Stimulated activated naive CD8-positive, alpha-beta T cell treated with anti-CD3 and anti-CD28 coated beads, Interleukin-15, Interleukin-2, amounts not matched to agents 100 ng/mL and 50 ng/mL, for 24 hours (primary cell): Measurements from ENCODE around the gene ZBTB7C.

Source experiments
- H3K27ac Mint-ChIP-seq: one replicate; pipeline ENCODE4 v1.8.0; 2021; ENCODE audit warnings: mild to moderate bottlenecking, mixed read lengths
- H3K27me3 Mint-ChIP-seq: one replicate; pipeline ENCODE4 v1.8.0; 2021; ENCODE audit warnings: mixed read lengths
- H3K36me3 Mint-ChIP-seq: one replicate; pipeline ENCODE4 v1.8.0; 2021; ENCODE audit warnings: low read depth, mixed read lengths
- H3K4me1 Mint-ChIP-seq: one replicate; pipeline ENCODE4 v1.8.0; 2021; ENCODE audit warnings: low read depth, mixed read lengths
- H3K4me3 Mint-ChIP-seq: one replicate; pipeline ENCODE4 v1.8.0; 2021; ENCODE audit warnings: mild to moderate bottlenecking, mixed read lengths
- H3K9me3 Mint-ChIP-seq: one replicate; pipeline ENCODE4 v1.8.0; 2021; ENCODE audit warnings: mixed read lengths

ZBTB7C gene

DNA sequence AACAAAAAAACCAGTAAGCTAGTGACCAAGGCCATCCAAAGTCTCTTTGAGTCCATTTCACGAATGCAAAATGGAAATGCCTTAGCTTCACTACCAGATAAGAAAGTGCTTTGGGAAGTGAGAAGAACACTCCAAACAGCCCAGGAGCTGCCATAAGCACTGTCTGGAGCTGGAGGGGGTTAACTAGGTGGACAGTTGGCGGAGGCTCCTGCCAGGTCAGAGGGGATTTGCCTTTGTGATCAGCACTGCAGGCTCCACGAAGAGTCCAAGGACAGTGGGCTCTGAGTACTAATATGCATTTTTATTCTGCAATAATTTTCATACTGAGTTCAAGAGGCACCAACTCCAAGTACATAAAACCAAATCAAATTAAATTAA lies 245.5 kb downstream of the ZBTB7C start:
- Mint-ChIP-seq H3K27ac (no peak overlapping the region), H3K4me3 (no peak overlapping the region), H3K27me3 (peaks cover 23% of the 10 kb centered on the region), H3K36me3 (no peaks in the 10 kb centered on the region), H3K4me1 (peaks cover 5% of the 10 kb centered on the region), H3K9me3 (no peaks in the 10 kb centered on the region)

GRCh38 chr18:48162956-48163737 lies 246.0 kb downstream of the ZBTB7C start:
- H3K27ac Mint-ChIP-seq = no peak overlapping the region

GRCh38 chr18:48161911-48162698 lies 247.1 kb downstream of the ZBTB7C start:
- H3K4me3 Mint-ChIP-seq = peak overlapping the region; percentile 45
- no peaks in the 10 kb centered on the region for H3K36me3 Mint-ChIP-seq
- no peak overlapping the region for H3K27ac Mint-ChIP-seq
- no peaks in the 10 kb centered on the region for H3K9me3 Mint-ChIP-seq
- peaks cover 5% of the 10 kb centered on the region for H3K4me1 Mint-ChIP-seq
- peaks cover 26% of the 10 kb centered on the region for H3K27me3 Mint-ChIP-seq

More at GRCh38 chr18:48162956-48163737, 246.0 kb downstream of the ZBTB7C start:
- Mint-ChIP-seq H3K36me3 (no peaks in the 10 kb centered on the region), H3K27me3 (peaks cover 26% of the 10 kb centered on the region), H3K9me3 (no peaks in the 10 kb centered on the region), H3K4me3 (no peak overlapping the region), H3K4me1 (peaks cover 5% of the 10 kb centered on the region)

DNA sequence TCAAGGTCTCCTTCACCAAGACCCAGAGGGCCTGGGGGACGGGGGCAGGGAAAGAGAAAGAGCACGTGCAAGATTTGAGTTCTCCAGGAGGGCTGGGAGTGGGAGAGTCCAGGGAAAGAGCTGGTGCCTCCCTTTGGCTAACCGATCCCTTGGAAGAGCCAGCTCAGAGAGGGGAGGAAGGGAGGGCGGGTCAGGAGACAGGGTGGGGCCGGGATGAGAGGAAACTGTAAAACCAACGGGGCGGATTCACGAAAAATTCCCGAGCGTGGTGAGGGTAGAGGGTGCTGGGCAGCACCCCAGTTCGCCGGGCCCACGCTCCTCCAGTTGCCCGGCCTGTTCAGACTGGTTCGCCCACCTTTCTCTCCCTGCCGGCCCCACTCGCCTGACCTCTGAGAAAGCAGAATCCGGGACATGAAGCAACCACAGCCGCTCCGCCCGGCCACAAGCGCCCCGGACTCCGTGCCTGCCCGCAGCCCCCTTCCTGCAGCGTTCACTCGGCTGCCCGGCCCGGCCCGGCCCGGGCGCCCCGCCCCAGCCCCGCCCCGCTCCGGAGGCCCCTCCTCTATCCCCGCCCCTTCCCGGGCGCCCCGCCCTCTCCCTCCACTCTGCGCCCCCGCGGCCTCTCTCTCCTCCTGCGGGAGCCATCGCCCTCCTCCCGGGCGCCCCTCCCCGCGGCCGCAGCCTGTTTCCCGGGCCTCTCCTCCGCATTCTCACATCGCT lies 247.8 kb downstream of the ZBTB7C start:
- Mint-ChIP-seq H3K9me3 (no peaks in the 10 kb centered on the region), H3K36me3 (no peaks in the 10 kb centered on the region), H3K4me3 (peak overlapping the region; percentile 52), H3K4me1 (peaks cover 5% of the 10 kb centered on the region), H3K27ac (no peak overlapping the region), H3K27me3 (peaks cover 26% of the 10 kb centered on the region)

DNA sequence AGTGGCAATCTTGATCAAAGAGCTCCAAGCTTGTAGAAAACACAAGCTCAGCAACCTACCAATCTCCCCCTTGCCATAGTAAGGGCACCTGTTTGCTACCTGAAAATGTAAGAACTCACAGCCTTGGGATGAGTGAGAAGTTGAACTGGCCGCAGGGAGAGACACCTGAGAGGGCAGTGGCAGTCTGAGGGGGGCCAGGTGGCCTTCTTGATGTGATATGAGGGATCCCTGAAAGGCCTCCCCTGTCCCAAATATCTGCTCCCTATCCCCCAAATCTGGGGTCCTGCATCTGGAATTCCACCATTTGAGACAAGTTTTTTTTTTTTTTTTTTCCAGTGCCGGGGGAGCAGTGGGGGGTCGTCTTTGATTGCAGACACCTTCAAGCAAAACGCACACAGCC lies 248.6 kb downstream of the ZBTB7C start:
- no peaks in the 10 kb centered on the region for H3K9me3 Mint-ChIP-seq
- no peak overlapping the region for H3K27ac Mint-ChIP-seq
- H3K36me3 Mint-ChIP-seq = no peaks in the 10 kb centered on the region
- peaks cover 31% of the 10 kb centered on the region for H3K27me3 Mint-ChIP-seq
- peak overlapping the region; percentile 52 for H3K4me3 Mint-ChIP-seq
- peaks cover 5% of the 10 kb centered on the region for H3K4me1 Mint-ChIP-seq

DNA sequence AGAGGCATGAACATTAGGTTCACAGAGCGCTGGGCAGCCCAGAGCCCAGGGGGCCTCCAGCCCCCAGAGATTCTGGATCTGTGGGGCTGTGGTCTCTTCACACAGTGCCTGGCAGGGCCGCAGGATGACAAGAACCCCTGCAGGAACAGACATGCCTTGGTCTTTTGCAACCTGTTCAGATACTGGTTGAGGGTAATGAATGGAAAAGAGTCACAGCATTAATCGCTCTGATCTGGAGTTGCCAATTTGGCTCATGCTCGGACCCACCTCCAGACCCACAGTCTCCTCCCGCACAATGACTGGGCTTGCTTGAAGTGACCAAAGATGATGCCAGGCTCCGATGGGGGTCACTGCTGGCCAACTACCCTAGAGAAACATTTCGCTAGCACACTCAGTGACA lies 249.4 kb downstream of the ZBTB7C start:
- Mint-ChIP-seq H3K4me3 (no peak overlapping the region), H3K4me1 (peaks cover 5% of the 10 kb centered on the region), H3K27me3 (peaks cover 32% of the 10 kb centered on the region), H3K27ac (no peak overlapping the region), H3K9me3 (no peaks in the 10 kb centered on the region), H3K36me3 (no peaks in the 10 kb centered on the region)

DNA sequence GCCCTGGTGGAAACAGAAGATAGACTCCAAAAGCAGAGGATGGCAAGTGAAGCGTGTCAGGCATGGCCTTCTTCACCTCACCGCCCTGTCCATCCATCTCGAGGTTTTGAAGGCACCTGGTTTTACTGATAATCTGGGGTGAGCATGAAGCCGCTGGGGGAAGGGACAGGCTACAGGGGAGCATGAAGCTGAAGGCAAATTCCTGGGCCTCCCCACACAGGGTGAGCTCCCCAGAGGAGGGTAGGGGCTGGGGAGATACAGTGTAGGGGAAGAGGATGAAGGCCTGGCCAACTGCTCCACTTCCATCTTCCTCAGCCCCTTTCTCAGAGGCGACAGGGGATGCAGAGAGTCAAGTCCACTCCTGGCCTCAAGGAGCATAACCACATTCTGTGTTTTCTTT lies 250.5 kb downstream of the ZBTB7C start:
- no peaks in the 10 kb centered on the region for H3K9me3 Mint-ChIP-seq
- H3K27me3 Mint-ChIP-seq = peaks cover 27% of the 10 kb centered on the region
- H3K27ac Mint-ChIP-seq = no peak overlapping the region
- no peaks in the 10 kb centered on the region for H3K36me3 Mint-ChIP-seq
- no peak overlapping the region for H3K4me3 Mint-ChIP-seq
- peaks cover 5% of the 10 kb centered on the region for H3K4me1 Mint-ChIP-seq

DNA sequence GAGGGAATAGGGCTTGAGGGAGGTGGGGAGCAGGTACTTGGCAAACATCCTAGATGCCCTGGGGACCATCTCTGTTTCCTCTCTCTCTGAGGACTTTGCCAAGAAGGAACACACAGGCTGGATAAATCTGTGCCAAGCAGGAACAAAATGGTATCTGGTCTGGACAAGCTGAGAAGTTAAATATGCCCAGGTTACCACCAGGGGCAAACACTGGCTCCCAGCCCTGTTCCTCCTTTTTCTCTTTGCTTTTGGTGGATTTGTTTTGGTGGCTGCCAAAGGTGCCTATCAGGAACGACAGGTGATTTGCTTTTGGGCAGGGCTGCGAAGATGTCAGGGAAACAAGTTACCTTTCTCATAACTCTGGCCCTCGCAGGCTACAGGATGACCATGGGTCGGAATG lies 251.2 kb downstream of the ZBTB7C start:
- H3K36me3 Mint-ChIP-seq = no peaks in the 10 kb centered on the region
- H3K9me3 Mint-ChIP-seq = no peaks in the 10 kb centered on the region
- peaks cover 27% of the 10 kb centered on the region for H3K27me3 Mint-ChIP-seq
- no peak overlapping the region for H3K4me3 Mint-ChIP-seq
- H3K27ac Mint-ChIP-seq = no peak overlapping the region
- peaks cover 5% of the 10 kb centered on the region for H3K4me1 Mint-ChIP-seq

- H3K27me3 Mint-ChIP-seq = peaks cover 20% of the 10 kb centered on the region
- no peaks in the 10 kb centered on the region for H3K9me3 Mint-ChIP-seq
- no peaks in the 10 kb centered on the region for H3K36me3 Mint-ChIP-seq
- no peak overlapping the region for H3K27ac Mint-ChIP-seq
- no peak overlapping the region for H3K4me3 Mint-ChIP-seq
- no peaks in the 10 kb centered on the region for H3K4me1 Mint-ChIP-seq
Measured at GRCh38 chr18:48155856-48156255, 253.3 kb downstream of the ZBTB7C start.

- H3K9me3 Mint-ChIP-seq = no peaks in the 10 kb centered on the region
- H3K4me1 Mint-ChIP-seq = no peaks in the 10 kb centered on the region
- H3K4me3 Mint-ChIP-seq = no peak overlapping the region
- H3K27ac Mint-ChIP-seq = no peak overlapping the region
- no peaks in the 10 kb centered on the region for H3K36me3 Mint-ChIP-seq
- H3K27me3 Mint-ChIP-seq = peaks cover 16% of the 10 kb centered on the region
Measured at GRCh38 chr18:48154828-48155227, 254.4 kb downstream of the ZBTB7C start.

- Mint-ChIP-seq H3K9me3 (no peaks in the 10 kb centered on the region), H3K4me1 (no peaks in the 10 kb centered on the region), H3K27ac (no peak overlapping the region), H3K27me3 (peaks cover 13% of the 10 kb centered on the region), H3K36me3 (no peaks in the 10 kb centered on the region), H3K4me3 (no peak overlapping the region)
Measured at GRCh38 chr18:48153613-48154481, 255.3 kb downstream of the ZBTB7C start.

- H3K27ac Mint-ChIP-seq = no peak overlapping the region
- H3K36me3 Mint-ChIP-seq = no peaks in the 10 kb centered on the region
- H3K9me3 Mint-ChIP-seq = no peaks in the 10 kb centered on the region
- H3K4me3 Mint-ChIP-seq = no peak overlapping the region
- H3K4me1 Mint-ChIP-seq = no peaks in the 10 kb centered on the region
- peaks cover 10% of the 10 kb centered on the region for H3K27me3 Mint-ChIP-seq
Measured at GRCh38 chr18:48152549-48152948, 256.6 kb downstream of the ZBTB7C start.

DNA sequence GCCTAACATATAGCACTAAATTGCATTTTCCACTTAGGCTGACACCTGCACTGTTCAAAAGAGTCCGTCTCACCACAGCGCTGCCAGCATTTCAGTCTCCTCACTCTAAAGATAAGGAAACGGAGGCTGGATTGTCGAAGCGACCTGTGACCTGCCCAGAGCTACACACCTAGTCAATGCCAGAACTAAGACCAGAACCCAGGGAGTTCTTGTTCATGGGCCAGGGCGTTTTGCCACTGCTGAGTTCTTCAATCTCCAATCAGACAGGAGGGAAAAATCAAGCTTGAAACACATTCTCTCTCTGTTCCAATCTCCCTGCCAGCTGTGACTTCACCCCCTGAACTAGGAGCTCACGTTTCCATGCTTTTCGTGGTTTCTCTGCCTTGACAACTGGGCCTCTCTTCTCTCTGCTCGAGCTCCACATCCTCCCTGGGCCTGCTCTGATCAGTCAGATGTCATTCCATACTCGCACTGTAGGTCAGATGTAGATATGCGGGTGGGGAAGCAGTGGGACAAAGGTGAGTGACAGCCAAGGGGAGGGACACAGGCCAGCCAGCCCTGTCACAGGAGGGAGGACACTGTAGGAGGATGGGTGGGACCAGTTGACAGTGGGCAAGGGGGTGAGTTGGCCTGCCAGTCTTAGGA lies 257.6 kb downstream of the ZBTB7C start:
- Mint-ChIP-seq H3K9me3 (no peaks in the 10 kb centered on the region), H3K36me3 (no peaks in the 10 kb centered on the region), H3K27me3 (peaks cover 10% of the 10 kb centered on the region), H3K27ac (no peak overlapping the region), H3K4me1 (no peaks in the 10 kb centered on the region), H3K4me3 (no peak overlapping the region)
